CD4-positive, alpha-beta memory T cell (primary cell): ENCODE results near the gene CMPK1. TPM values are rescaled to one million over a fixed set of nuclear protein-coding genes. Genes with fewer than 3 reads are reported as not detected.

Source experiments
- CTCF ChIA-PET: fragments of 350-600 bp; sonication (Branson Sonifier 250); formaldehyde crosslinking; loops from one replicate; lab custom pipeline; 2021; ENCODE audit warnings: inconsistent platforms; ENCODE audit not compliant: partially characterized antibody; lab: Charles Lee
- POLR2A ChIA-PET: fragments of 350-600 bp; sonication (Branson Sonifier 250); formaldehyde crosslinking; loops from one replicate; lab custom pipeline; 2021; ENCODE audit not compliant: partially characterized antibody; lab: Charles Lee
- DNase-seq, 5 donors: peaks; one replicate each; pipeline versions ENCODE4 v3.0.0 to v3.0.0-alpha.2; 2020 to 2022; ENCODE audit warnings: mixed read lengths in 1 of 5
- H3K27ac ChIP-seq: one replicate; pipeline ENCODE4 v1.7.0; 2013; ENCODE audit warnings: low read depth, low read length
- H3K27me3 ChIP-seq: 2 replicates; pipeline ENCODE4 v1.7.0; 2013; ENCODE audit warnings: mild to moderate bottlenecking, low read length, moderate library complexity; ENCODE audit not compliant: insufficient read depth
- H3K36me3 ChIP-seq: 2 replicates; pipeline ENCODE4 v1.7.0; 2013; ENCODE audit warnings: mild to moderate bottlenecking, low read length, moderate library complexity; ENCODE audit not compliant: insufficient read depth
- H3K4me1 ChIP-seq: 2 replicates; pipeline ENCODE4 v1.7.0; 2013; ENCODE audit warnings: mild to moderate bottlenecking, low read length, moderate library complexity; ENCODE audit not compliant: insufficient read depth
- H3K4me3 ChIP-seq, 2 donors: one replicate each; pipeline ENCODE4 v1.7.0; 2013; ENCODE audit warnings: low read length in 2 of 2, mild to moderate bottlenecking in 1 of 2
- H3K9me3 ChIP-seq, 2 donors: one replicate each; pipeline ENCODE4 v1.7.0; 2013; ENCODE audit warnings: low read length in 2 of 2, control low read depth in 1 of 2; ENCODE audit not compliant: control insufficient read depth in 1 of 2
- H3K27ac Mint-ChIP-seq, 7 donors: one replicate each; pipeline ENCODE4 v1.8.0; 2020 to 2021; ENCODE audit warnings: mixed read lengths in 7 of 7, mild to moderate bottlenecking in 6 of 7, inconsistent platforms in 3 of 7, moderate library complexity in 3 of 7
- H3K27me3 Mint-ChIP-seq, 2 donors: one replicate each; pipeline ENCODE4 v1.8.0; 2020 to 2021; ENCODE audit warnings: mixed read lengths in 2 of 2
- H3K36me3 Mint-ChIP-seq, 2 donors: one replicate each; pipeline ENCODE4 v1.8.0; 2020 to 2021; ENCODE audit warnings: mixed read lengths in 2 of 2, inconsistent platforms in 1 of 2, mild to moderate bottlenecking in 1 of 2
- H3K4me1 Mint-ChIP-seq, 4 donors: one replicate each; pipeline ENCODE4 v1.8.0; 2020 to 2021; ENCODE audit warnings: mixed read lengths in 4 of 4, mild to moderate bottlenecking in 1 of 4
- H3K4me3 Mint-ChIP-seq, 8 donors: one replicate each; pipeline ENCODE4 v1.8.0; 2020 to 2021; ENCODE audit warnings: mixed read lengths in 8 of 8, mild to moderate bottlenecking in 7 of 8, moderate library complexity in 6 of 8, inconsistent platforms in 3 of 8
- H3K9me3 Mint-ChIP-seq, 8 donors: one replicate each; pipeline ENCODE4 v1.8.0; 2020 to 2021; ENCODE audit warnings: mixed read lengths in 8 of 8, mild to moderate bottlenecking in 5 of 8, inconsistent platforms in 3 of 8, moderate library complexity in 1 of 8
- intact Hi-C: fragments of 100-400 bp; cut with micrococcal nuclease; formaldehyde crosslinking; loops from one replicate; pipeline ENCODE4 v1.15.1; 2023
- polyA plus RNA-seq, 2 donors: library from polyadenylated mRNA; unstranded; fragments of 300-500 nt; fragmentation: Illumina TruSeq; gene quantifications; one replicate each; pipeline ENCODE4 v1.2.3, GENCODE V29; 2021
- total RNA-seq, 2 experiments: library from RNA; stranded (reverse); gene quantifications; one replicate each; pipeline ENCODE4 v1.2.3, GENCODE V29; 2021

The CMPK1 gene
- total and polyA plus RNA-seq, 4 experiments from 2014 or later, result 152 to 216 (median 166) TPM

GRCh38 chr1:47361380-47361779, 27.8 kb downstream of the CMPK1 start:
- Mint-ChIP-seq H3K36me3 (peaks cover 3 to 6% of the 10 kb centered on the region in 2 donors), H3K4me1 (peaks cover 4 to 11% (median 10%) of the 10 kb centered on the region in 4 donors), H3K9me3 (no peaks in the 10 kb centered on the region), H3K4me3 (no peak overlapping the region), H3K27me3 (no peaks in the 10 kb centered on the region), H3K27ac (no peak overlapping the region)
- H3K4me1 ChIP-seq, result peaks cover 5% of the 10 kb centered on the region
- DNase-seq, result no peak
- ChIA-PET POLR2A (no interaction called here), CTCF (no interaction called here)
- no peak overlapping the region for H3K4me3 ChIP-seq
- no peak overlapping the region for H3K27ac ChIP-seq
- intact Hi-C loops, result no loop called here
- H3K36me3 ChIP-seq, result no peaks in the 10 kb centered on the region
- H3K9me3 ChIP-seq, result no peaks in the 10 kb centered on the region
- H3K27me3 ChIP-seq, result no peaks in the 10 kb centered on the region

GRCh38 chr1:47362828-47363227, 29.2 kb downstream of the CMPK1 start:
- Histone ChIP-seq H3K9me3 (no peaks in the 10 kb centered on the region), H3K27me3 (no peaks in the 10 kb centered on the region), H3K4me1 (peaks cover 5% of the 10 kb centered on the region), H3K4me3 (no peak overlapping the region), H3K36me3 (no peaks in the 10 kb centered on the region), H3K27ac (no peak overlapping the region)
- Mint-ChIP-seq H3K9me3 (no peaks in the 10 kb centered on the region), H3K36me3 (peaks cover 3 to 4% of the 10 kb centered on the region in 2 donors), H3K4me3 (no peak overlapping the region), H3K27me3 (no peaks in the 10 kb centered on the region), H3K4me1 (peaks cover 4 to 11% (median 10%) of the 10 kb centered on the region in 4 donors), H3K27ac (no peak overlapping the region)
- POLR2A ChIA-PET, result no interaction called here
- CTCF ChIA-PET, result interaction anchor here (1.0 kb wide), 1 partner anchor 29 kb away, joined by 3 read pairs; the partner anchor contains the start of gene CMPK1
- no peak for DNase-seq
- intact Hi-C loops, result no loop called here

- no peaks in the 10 kb centered on the region for H3K27me3 ChIP-seq
- H3K4me3 ChIP-seq, result no peak overlapping the region
- Mint-ChIP-seq H3K36me3 (peaks cover 21 to 27% of the 10 kb centered on the region in 2 donors), H3K27me3 (no peaks in the 10 kb centered on the region), H3K4me1 (peaks cover 4 to 7% (median 5%) of the 10 kb centered on the region in 4 donors), H3K9me3 (no peaks in the 10 kb centered on the region), H3K4me3 (no peak overlapping the region), H3K27ac (no peak overlapping the region)
- POLR2A ChIA-PET, result no interaction called here
- no peak for DNase-seq
- intact Hi-C loops, result no loop called here
- no peak overlapping the region for H3K27ac ChIP-seq
- no peaks in the 10 kb centered on the region for H3K9me3 ChIP-seq
- CTCF ChIA-PET, result interaction anchor here (0.8 kb wide), 1 partner anchor 29 kb away, joined by 3 read pairs; no protein-coding TSS in a partner anchor
- peaks cover 10% of the 10 kb centered on the region for H3K36me3 ChIP-seq
- peaks cover 5% of the 10 kb centered on the region for H3K4me1 ChIP-seq
Measured at GRCh38 chr1:47367651-47368050, 34.1 kb downstream of the CMPK1 start.

- H3K36me3 Mint-ChIP-seq, result peaks cover 38 to 44% of the 10 kb centered on the region in 2 donors
- H3K27me3 Mint-ChIP-seq, result no peaks in the 10 kb centered on the region
- H3K4me3 Mint-ChIP-seq, result no peak overlapping the region
- intact Hi-C loops, result no loop called here
- ChIA-PET CTCF (no interaction called here), POLR2A (no interaction called here)
- no peaks in the 10 kb centered on the region for H3K9me3 ChIP-seq
- H3K27ac Mint-ChIP-seq, result no peak overlapping the region
- no peaks in the 10 kb centered on the region for H3K9me3 Mint-ChIP-seq
- no peak overlapping the region for H3K27ac ChIP-seq
- no peaks in the 10 kb centered on the region for H3K4me1 ChIP-seq
- DNase-seq, result no peak
- no peak overlapping the region for H3K4me3 ChIP-seq
- no peaks in the 10 kb centered on the region for H3K27me3 ChIP-seq
- no peaks in the 10 kb centered on the region for H3K4me1 Mint-ChIP-seq
- peaks cover 25% of the 10 kb centered on the region for H3K36me3 ChIP-seq
Measured at GRCh38 chr1:47371016-47371517, 37.5 kb downstream of the CMPK1 start.

DNA sequence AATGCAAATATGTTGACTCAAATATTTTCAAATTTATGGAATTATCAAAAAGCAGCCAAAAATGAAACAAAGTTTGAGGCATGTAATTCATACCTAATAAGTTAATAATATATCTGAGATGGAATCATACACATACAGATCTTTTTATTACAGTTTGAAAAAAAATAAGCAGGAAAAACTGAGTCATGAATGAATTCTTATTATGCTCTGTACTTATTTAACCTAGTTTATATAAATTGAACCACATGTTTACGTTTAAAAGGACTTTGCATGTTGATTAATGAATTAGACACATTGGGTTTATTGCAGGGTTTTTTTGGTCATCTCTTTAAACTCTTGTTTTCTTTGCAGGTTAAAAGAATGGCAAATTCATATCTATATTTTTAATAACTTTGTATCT, 40.9 kb downstream of the CMPK1 start:
- DNase-seq, result no peak
- H3K27me3 ChIP-seq, result no peaks in the 10 kb centered on the region
- Mint-ChIP-seq H3K27me3 (no peaks in the 10 kb centered on the region), H3K27ac (no peak overlapping the region), H3K36me3 (peaks cover 43 to 51% of the 10 kb centered on the region in 2 donors), H3K4me1 (no peaks in the 10 kb centered on the region), H3K4me3 (no peak overlapping the region), H3K9me3 (no peaks in the 10 kb centered on the region)
- peaks cover 24% of the 10 kb centered on the region for H3K36me3 ChIP-seq
- H3K4me1 ChIP-seq, result no peaks in the 10 kb centered on the region
- no peak overlapping the region for H3K4me3 ChIP-seq
- H3K9me3 ChIP-seq, result no peaks in the 10 kb centered on the region
- ChIA-PET POLR2A (no interaction called here), CTCF (no interaction called here)
- intact Hi-C loops, result no loop called here
- H3K27ac ChIP-seq, result no peak overlapping the region

DNA sequence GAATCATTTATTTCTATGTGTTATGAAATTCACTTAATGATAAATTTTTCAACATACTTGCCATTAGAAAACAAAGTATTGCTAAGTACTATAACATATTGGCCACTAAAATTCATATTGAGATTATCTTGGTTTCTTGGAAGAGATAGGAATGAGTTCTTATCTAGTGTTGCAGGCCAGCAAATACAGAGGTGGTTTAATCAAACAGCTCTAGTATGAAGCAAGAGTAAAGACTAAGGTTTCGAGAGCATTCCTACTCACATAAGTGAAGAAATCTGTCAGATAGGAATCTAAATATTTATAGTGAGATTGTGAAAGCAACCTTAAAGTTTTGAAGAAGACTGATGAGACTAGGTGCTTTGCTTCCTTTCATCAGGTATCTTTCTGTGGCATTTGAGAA, 44.6 kb downstream of the CMPK1 start:
- H3K36me3 Mint-ChIP-seq, result peaks cover 29 to 44% of the 10 kb centered on the region in 2 donors

DNA sequence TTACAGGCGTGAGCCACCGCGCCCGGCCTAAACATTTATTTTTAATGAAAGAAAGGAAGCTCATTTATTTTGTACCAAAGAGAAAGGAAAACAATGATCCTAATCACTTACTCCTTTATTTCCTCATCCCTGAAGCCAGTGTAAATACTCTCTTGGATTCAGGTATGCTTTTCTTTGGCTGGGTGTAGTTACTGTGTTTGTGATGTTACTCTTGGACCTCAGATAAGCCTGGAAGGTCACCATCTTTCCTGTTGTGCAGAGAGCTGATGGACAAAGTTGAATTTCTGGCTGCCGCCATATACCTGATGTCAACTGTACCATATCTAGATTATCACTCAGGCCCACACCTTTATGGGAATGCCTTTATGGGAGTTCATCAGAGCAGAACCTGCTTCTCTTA, 47.1 kb downstream of the CMPK1 start:
- Mint-ChIP-seq H3K9me3 (no peaks in the 10 kb centered on the region), H3K4me1 (no peaks in the 10 kb centered on the region), H3K36me3 (peaks cover 18 to 26% of the 10 kb centered on the region in 2 donors), H3K27ac (no peak overlapping the region), H3K4me3 (no peak overlapping the region), H3K27me3 (no peaks in the 10 kb centered on the region)
- H3K4me3 ChIP-seq, result no peak overlapping the region
- no peak overlapping the region for H3K27ac ChIP-seq
- H3K4me1 ChIP-seq, result no peaks in the 10 kb centered on the region
- H3K9me3 ChIP-seq, result no peaks in the 10 kb centered on the region
- peaks cover 11% of the 10 kb centered on the region for H3K36me3 ChIP-seq
- intact Hi-C loops, result no loop called here
- ChIA-PET POLR2A (no interaction called here), CTCF (interaction anchor here (0.5 to 1.9 kb wide), 3 partner anchors 32 to 188 kb away, joined by 3 to 4 read pairs (median 4); partner anchors contain the start of gene FOXD2)
- DNase-seq, result no peak
- no peaks in the 10 kb centered on the region for H3K27me3 ChIP-seq

More for the DNA sequence above, 44.6 kb downstream of the CMPK1 start:
- Mint-ChIP-seq H3K4me3 (no peak overlapping the region), H3K4me1 (no peaks in the 10 kb centered on the region), H3K27me3 (no peaks in the 10 kb centered on the region), H3K27ac (peak overlapping the region in 1 of 7 donors; percentile 29), H3K9me3 (no peaks in the 10 kb centered on the region)
- Histone ChIP-seq H3K4me1 (no peaks in the 10 kb centered on the region), H3K4me3 (no peak overlapping the region), H3K27ac (no peak overlapping the region), H3K9me3 (no peaks in the 10 kb centered on the region), H3K36me3 (peaks cover 24% of the 10 kb centered on the region), H3K27me3 (no peaks in the 10 kb centered on the region)
- POLR2A ChIA-PET, result no interaction called here
- CTCF ChIA-PET, result no interaction called here
- intact Hi-C loops, result no loop called here
- no peak for DNase-seq
